GM19467 (cell line): ENCODE results near the gene N4BP2L2.
"Not testable (repeated sequence)": the region's sequence is repeated elsewhere in the genome, so short reads cannot be mapped to it uniquely, and the experiment has no call there.

Experiments used
- ATAC-seq: cut with Tn5 transposase; IDR thresholded peaks from one replicate; pipeline ENCODE4 v1.9.1; 2021; ENCODE audit warnings: mild to moderate bottlenecking, moderate library complexity; ENCODE audit not compliant: unreplicated experiment

Gene N4BP2L2

DNA sequence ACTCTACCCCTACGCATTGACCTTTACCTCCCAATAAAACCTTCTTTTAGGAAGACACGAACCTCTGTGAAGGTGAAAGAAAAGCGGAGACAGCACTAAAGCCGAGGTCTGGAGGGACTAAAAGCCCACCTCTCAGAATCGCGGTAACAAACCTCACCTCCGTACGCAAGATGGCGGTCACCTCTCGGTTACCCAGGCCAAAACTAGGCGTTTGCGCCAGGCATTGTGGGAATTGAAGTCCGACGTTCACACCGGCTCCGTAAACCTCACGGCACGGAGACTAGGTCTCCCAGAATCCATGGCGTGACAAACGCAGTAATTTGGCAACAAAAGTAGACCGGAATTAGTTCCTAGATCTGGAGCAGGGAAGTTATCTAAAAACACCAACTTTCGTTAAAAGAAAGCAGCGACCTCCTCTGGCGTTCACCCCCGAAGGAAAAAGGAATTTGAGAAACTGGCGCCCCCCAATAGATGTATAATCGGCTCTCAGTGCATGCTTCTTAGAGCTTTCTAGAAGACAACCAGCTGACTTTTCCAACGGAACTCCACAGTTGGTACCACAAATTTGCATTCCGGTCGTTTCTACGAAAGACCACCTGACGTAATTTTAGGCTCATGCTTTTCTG, at the start of gene N4BP2L2:
Gene N4BP2L2, minus strand, starts transcription at position 175 of the 626 bp plus-strand sequence. CDS start 1,768 bp downstream, outside the sequence.
- peak; percentile 96 for ATAC-seq

DNA sequence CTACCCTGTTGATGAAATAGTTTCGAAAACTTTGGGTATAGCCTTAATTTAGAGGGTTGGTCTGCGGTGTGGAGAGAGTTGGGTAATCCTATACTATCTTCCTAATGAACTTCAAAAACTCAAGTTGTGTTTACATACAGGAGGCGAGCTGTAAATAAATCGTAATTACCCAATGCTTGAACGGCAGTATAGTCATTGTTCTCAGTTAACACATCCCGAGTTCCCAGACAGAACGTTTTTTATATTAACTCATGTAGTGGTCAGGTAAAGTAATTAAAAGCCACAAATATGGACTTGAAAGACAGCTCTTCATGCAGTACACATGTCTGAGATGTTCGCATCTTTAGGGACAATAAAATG, 49.2 kb upstream of the N4BP2L2 start:
- no peak for ATAC-seq

DNA sequence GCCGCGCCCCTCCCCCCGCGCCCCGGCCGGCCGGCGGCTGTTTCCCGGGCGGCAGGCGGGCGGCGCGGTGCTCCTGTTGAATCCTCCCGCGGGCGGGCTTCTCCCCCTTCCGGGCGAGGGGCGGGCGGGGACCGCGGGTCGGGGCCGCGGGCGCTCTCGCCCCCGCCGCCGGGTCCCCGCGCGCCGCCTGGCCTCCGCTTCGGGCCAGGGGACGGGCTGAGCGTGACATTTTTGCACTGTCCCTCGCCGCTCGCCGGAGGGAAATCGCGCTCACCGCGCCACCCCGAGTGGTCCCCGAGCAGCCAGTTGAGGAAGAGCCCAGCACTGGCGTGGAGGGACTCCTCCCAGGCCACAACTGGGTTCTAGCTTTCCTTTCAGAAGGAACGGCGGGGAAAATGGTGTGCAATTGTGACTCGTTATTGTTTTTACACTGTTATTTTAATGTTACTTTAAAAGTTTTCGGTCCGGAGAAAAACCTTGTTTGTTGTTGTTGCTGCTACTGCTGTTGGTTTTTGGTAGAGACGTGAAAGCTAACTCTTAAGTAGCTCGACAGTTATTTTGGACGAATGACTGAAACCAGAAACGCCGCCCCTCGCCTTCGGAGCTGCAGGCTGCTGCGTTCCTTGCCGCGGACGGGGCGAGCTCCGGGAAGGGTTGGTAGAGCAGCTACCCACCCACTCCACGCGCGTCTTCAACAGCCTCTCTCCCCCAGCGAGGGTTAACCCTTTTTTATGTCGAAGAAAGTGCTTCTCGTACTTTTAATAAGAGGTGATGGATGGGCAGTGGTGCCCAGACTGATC, 48.6 kb upstream of the N4BP2L2 start:
- peak; percentile 30 for ATAC-seq

DNA sequence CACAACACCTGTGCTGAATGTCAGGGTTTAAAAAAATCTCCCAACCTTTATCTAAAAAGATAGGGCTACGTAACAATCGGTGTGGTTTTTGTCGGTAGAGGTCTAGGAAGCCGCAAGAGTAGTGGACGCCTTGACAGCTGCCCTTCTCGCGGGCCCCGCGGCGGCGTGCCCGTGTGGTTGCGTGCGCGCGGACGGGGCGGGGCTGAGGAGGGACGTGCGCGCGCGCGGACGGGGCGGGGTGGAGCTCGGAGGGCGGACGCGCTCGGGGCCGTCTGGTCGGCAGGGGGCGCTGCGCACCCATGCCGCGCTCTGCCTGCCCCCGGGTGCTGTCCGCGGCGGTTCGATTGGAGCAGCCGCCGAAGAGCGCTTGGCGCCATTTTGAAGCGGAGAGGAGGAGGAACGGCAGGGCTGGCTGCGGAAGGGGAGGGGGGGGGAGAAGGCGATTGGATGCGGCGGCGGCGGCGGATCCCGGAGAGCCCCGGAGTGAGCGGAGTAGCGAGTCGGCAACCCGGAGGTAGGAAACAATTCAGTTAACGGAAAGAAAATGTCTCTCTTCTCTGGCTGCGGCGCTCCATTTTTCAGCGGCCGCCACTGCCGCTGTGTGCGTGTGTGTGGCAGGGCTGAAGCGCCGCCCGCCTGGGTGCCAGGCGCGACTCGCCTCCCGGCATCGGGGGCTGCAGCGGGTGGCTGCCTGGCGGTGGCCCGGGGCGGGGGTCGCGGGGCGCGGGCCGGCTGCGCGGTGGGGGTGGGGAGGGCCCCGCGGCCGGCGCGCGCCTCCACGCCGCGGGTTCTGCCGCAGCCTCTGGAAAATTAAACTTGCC, 47.7 kb upstream of the N4BP2L2 start, which contains the start of gene PDS5B:
Gene PDS5B, plus strand, starts transcription at position 373 of the 821 bp plus-strand sequence. CDS start 62,321 bp downstream, outside the sequence.
- ATAC-seq: peak; percentile 80

DNA sequence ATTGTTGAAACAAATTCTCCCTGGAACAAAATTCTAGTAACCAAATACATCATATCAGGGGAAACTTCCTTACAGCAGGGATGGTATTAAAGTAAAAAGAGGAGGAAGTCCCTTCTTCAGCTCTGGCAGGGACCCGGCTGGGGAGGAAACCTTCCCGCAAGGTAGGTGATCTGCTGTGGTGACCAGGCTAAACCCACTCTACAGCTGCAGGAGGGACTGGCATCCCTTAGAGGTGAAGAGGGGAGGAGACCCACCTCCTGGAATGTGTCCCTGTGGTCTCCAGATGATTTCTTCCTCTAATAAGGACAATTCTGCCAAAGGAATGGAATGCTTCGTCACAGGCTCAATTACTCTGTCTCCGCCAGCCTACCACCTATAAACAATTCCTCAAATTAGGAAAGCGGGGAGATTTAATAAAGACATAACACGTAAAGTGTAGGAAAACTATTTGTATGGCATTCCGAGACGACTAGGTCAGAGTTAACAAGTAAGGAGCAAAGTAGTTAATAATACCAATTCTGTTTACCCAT, 47.0 kb upstream of the N4BP2L2 start:
- no peak for ATAC-seq

DNA sequence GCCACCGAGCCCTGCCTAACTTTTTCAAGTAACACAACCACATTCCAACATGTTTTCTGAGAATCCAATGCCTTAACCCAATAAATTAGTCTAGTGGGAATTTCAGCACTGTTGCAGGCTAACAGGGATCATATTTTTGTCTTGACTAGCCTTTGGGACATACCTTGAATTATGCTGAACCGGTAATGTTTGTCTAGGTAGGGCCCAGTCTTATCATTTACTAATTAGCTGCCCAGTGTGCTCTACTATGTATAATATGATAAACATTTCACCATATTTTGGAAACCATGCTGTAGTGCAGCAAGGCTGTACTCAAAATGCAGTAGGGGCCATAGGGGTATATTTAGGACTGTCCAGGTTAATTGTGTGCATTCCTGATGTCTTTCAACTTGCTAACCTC, 44.4 kb upstream of the N4BP2L2 start:
- ATAC-seq: no peak

DNA sequence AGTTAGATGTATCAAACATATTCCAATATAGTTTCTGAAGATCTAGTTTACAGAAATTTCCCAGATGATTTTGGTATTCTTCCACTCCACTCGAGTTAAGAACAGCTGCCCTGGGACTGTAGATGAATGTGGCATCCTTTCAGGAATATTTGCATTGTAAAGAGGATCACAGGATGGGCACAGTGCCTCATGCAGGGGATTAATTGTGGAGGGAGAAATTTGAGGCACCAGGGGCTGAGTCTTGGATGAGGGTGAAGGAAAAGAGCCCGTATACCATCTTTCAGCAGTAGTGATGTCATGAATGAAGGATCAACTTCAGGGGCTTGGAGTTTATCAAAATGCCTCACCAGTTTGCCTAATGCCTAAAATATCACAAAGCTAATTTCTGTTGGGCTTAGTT, 43.7 kb upstream of the N4BP2L2 start:
- ATAC-seq: no peak

DNA sequence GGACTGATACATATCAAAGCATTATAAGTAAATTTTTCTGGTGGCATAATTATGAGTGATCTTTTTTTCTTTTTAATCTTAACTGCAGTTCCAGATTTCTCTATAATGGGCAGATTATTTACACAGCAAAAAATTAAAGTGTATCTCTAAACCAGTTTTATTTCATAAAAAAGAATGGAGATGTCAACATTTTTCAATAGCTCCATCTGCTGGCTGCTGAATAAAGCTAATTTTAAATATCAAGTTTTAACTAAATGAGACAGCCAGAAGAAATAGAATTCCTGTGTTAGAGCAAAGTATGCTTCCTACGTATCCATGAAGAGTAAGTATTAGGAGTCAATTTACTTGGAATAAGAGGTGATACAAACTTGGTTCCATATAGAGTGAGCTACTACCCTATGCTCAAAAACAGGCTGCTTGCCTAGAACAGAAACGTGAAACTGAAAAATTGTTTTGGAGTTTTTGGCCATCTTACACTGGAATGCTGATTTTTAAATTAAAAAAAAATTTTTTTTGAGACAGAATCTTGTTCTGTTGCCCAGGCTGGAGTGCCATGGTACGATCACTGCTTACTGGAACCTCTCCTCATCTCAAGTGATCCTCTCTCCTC, 42.7 kb upstream of the N4BP2L2 start:
- no peak for ATAC-seq

DNA sequence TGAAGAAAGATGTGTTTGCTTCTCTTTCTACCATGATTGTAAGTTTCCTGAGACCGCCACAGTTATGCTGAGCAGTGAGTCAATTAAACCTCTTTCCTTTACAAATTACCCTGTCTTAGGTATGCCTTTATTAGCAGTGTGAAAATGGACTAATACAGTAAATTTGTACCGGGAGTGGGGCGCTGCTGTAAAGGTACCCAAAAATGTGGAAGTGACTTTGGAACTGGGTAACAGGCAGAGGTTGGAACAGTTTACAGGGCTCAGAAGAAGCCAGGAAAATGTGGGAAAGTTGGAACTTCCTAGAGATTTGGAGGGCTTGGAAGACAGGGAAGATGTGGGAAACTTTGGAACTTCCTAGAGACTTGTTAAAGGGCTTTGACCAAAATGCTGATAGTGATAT, 38.4 kb upstream of the N4BP2L2 start:
- no peak for ATAC-seq

DNA sequence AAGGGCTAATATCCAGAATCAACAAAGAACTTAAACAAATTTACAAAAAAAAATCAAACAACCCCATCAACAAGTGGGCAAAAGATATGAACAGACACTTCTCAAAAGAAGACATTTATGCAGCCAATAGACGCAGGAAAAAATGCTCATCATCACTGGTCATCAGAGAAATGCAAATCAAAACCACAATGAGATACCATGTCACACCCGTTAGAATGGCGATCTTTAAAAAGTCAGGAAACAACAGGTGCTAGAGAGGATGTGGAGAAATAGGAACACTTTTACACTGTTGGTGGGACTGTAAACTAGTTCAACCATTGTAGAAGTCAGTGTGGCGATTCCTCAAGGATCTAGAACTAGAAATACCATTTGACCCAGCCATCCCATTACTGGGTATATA, 37.1 kb upstream of the N4BP2L2 start:
- ATAC-seq: not testable (repeated sequence)

DNA sequence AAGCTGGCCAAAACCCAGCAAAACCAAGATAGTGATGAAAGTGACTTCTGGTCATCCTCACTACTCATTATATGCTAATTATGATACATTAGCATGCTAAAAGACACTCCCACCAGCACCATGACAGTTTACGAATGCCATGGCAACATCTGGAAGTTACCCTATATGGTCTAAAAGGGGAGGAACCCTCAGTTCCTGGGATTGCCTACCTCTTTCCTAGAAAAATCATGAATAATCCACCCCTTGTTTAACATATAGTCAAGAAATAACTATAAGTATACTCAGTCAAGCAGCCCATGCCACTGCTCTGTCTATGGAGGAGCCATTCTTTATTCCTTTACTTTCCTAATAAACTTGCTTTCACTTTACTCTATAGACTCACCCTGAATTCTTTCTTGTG, 22.2 kb upstream of the N4BP2L2 start:
- not testable (repeated sequence) for ATAC-seq

DNA sequence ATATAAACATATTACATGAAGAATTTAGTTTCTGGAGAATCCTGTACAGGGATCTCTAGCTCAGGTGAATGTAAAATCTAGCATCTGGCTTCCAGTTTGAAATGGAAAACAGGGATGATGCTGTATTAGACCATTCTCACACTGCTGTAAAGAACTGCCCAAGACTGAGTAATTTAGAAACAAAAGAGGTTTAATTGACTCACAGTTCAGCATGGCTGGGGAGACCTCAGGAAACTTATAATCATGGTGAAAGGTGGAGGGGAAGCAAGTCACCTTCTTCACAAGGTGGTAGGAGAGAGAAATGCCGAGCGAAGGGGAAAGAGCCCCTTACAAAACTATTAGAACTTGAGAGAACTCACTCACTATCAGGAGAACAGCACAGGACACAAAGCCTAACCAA, 17.0 kb upstream of the N4BP2L2 start:
- no peak for ATAC-seq

DNA sequence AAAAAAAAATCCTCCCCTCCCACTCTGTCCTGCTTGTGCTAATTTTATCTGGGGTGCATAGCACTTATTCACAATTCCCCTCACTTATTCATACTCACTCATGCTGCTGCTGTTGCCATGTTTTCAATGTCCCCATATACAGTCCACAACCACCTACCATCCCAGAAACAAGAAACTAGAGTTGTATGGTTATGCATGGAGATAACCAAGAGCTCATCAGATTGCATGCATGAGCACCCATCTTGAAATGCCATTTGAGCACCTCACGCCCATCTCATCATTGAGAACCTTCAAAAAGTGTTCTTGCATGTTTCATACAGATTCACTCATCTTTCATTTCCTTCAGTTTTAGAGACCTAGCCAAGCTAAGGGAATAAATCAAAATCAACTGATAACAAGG, 15.1 kb upstream of the N4BP2L2 start:
- no peak for ATAC-seq

DNA sequence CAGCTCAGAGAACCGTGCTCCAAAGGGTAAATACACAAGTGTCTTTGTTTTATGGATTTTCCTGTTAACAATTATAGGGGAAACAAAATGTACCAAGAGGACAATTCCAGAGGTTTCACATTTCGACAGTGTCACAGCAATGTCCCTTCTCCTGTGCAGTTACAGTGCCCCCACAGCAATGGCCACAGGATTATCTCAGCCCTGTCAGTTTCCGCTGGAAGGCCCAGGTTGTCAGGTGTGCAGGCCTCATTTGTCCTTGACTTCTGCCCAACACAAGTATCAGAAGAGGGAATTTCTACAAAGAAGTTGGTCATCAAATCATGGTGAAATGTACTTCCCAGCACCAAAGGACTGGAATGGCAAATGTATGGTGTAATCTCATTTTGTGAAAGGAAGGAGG, 11.2 kb upstream of the N4BP2L2 start:
- ATAC-seq: no peak

DNA sequence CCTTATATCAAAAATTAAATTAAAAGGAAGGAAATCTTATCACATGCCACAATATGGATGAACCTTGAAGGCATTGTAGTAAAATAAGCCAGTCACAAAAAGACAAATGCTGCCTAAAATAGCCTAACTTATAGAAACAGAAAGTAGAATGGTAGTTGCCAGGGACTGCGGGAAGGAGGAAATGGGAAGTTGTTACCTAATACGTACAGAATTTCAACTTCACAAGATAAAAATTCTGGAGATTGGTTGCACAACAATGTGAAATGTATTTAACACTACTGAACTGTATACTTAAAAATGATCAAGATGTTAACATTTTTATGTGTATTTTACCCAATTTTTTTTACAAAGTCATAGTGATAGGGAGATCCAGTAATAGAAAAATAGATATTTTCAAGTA, 10.2 kb upstream of the N4BP2L2 start:
- ATAC-seq: no peak

DNA sequence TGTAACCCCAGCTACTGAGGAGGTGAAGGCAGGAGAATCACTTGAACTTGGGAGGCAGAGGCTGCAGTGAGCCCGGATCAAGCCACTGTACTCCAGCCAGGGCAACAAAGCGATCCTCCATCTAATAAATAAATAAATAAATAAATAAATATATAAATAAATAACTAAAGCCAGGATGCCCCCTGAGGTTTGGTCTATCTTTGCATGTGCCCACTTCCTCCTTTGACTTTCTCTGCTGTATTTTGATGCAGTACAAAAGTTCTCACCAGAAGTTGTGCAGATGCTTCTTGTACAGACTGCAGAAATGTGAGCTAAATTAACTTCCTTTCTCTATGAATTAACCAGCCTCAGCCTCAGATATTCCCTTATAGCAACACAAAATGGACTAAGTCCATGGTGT, 6.5 kb upstream of the N4BP2L2 start:
- no peak for ATAC-seq

DNA sequence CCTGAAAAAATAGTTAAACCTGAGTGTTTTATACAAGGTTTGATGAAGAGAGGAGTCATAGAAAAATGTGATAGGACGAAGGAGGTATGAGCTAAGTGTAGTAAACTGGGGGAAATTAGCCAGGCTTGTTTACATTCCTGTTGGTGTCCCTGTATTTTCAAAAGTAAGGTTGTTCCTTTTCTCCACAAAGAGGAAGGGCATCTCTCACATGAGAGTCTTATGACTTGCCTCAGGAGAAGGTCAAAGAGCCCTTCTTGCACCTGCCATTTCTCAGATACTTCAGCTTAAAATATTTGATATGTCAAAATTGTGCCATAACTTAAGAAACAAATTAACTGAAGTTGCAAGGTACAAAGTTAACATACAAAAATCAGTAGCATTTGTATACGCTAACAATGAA, 3.6 kb upstream of the N4BP2L2 start:
- no peak for ATAC-seq

DNA sequence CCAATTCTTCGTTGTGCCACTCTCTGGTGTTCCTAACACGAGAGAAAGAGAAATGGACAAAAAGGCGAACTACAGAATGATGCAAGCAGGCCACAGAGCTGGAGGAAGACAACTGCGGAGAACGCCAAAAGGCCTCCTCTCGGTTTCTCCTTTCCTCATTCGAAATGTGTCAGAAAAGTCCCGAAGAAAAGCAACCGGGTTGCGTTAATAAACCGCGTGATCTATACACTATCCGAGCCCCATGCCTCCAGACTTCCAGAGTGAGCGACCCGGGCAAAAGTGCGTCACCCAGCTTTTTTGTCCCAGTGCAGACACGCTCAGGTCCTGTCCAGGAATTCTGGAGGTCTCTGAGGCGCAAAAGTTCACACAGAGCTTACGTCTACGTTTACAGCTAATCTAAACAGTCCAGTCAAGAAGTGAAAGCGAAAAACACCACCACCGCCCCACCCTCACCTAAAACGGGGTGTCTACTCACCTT, 413 bp downstream of the N4BP2L2 start:
- peak; percentile 79 for ATAC-seq

DNA sequence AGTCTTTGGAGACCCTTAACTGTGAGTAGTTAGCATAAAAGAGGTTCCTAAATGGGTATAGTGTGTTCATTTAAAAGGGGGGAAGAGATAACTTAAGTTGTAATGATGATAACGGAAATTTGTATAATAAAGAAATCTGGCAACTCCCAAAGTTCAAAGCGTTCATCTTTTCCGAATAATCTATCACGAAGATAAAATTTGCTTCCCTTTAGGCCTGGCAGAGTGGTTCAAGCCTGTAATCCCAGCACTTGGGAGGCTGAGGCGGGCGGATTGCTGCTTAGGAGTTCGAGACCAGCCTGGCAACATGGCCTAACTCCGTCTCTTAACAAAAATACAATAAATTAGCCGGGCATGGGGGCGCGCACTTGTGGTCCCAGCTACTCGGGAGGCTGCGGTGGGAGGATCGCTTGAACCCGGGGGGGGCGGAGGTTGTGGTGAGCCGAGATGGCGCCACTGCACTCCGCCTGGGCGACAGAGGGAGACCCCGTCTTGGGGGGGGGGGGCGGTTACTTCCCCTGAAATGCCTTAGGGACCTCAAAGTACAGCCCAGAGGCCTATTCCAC, 934 bp downstream of the N4BP2L2 start:
- ATAC-seq: no peak

DNA sequence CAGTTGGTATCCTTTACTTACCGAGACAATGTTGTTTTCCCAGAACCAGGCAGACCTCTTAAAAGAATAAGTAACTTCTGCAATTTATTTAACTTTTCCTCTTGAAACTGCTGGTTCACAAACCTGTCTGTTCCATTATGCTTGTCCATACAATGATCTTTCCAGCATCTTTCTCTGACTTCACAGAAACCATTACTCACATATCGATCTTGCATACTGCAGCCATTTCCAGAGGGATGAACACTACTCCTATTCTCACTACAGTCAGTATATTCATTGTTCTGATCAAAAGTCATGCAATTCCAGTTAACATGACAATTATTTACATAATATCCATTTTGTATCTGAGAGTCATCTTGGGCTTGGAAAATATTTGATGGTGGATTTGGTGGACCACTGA, 2.8 kb downstream of the N4BP2L2 start:
- ATAC-seq: no peak
